ENCODE measurements around the gene FAM117A. TPM values are rescaled to one million over a fixed set of nuclear protein-coding genes. Genes with fewer than 3 reads are reported as not detected.

The FAM117A gene
- total and polyA plus RNA-seq, 10 of the 15 experiments (the other 5 are each of a cell fraction or from before 2014, with no cell fraction given) = 2.1 to 29.6 (median 20.0) TPM

- TF ChIP-seq ETV6 (conservative IDR thresholded peaks at IDR 0.05 in 1 of 2, IDR thresholded peaks at IDR 0.05 in 1 of 2; ENCODE audit: borderline replicate concordance in 1 of 2, low read depth in 1 of 2) (no peak), WRNIP1 (IDR thresholded peaks at IDR 0.05; ENCODE audit: borderline replicate concordance, low read depth, low read length) (no peak), ZBED1 (IDR thresholded peaks at IDR 0.05; ENCODE audit: borderline replicate concordance) (peak; percentile 44), NFXL1 (IDR thresholded peaks at IDR 0.05; ENCODE audit: borderline replicate concordance) (no peak), CHD2 (IDR thresholded peaks at IDR 0.05; ENCODE audit: borderline replicate concordance, low read depth, low read length) (no peak), IKZF2 (IDR thresholded peaks at IDR 0.05) (0 out of 4 replicates have a peak, but pooled peaks of 1 of the 2 experiments have one; percentile 21), ZZZ3 (IDR thresholded peaks at IDR 0.05; ENCODE audit: control insufficient read depth, insufficient read length, low read depth) (no peak), RUNX3 (IDR thresholded peaks at IDR 0.05; ENCODE audit: low read length) (no peak), ATF7 (IDR thresholded peaks at IDR 0.05; ENCODE audit: low read depth) (peak; percentile 87), RFX5 (IDR thresholded peaks at IDR 0.05; ENCODE audit: low read depth, low read length) (no peak), RCOR1 (conservative IDR thresholded peaks at IDR 0.05; ENCODE audit: low read depth, low read length) (no peak), TCF12 (IDR thresholded peaks at IDR 0.05; ENCODE audit: low read depth, low read length) (no peak), SUPT20H (IDR thresholded peaks at IDR 0.05; ENCODE audit: borderline replicate concordance, control insufficient read depth, low read depth, low read length) (no peak), ZNF24 (IDR thresholded peaks at IDR 0.05) (no peak), PAX8 (IDR thresholded peaks at IDR 0.05) (no peak), SIN3A (IDR thresholded peaks at IDR 0.05; ENCODE audit: low read depth, low read length) (no peak), SMAD5 (IDR thresholded peaks at IDR 0.05; ENCODE audit: low read depth) (no peak), SUZ12 (IDR thresholded peaks at IDR 0.05; ENCODE audit: unreplicated experiment) (no peak), LARP7 (IDR thresholded peaks at IDR 0.05) (no peak), PKNOX1 (IDR thresholded peaks at IDR 0.05) (no peak), RAD51 (IDR thresholded peaks at IDR 0.05) (no peak), CHD4 (IDR thresholded peaks at IDR 0.05) (no peak)
- TF ChIP-seq, protein P1, sequence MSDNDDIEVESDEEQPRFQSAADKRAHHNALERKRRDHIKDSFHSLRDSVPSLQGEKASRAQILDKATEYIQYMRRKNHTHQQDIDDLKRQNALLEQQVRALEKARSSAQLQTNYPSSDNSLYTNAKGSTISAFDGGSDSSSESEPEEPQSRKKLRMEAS (IDR thresholded peaks at IDR 0.05; ENCODE audit: low read depth, low read length) = 0 out of 2 replicates have a peak, but pooled peaks have one; percentile 23
- TF ChIP-seq, protein P2, sequence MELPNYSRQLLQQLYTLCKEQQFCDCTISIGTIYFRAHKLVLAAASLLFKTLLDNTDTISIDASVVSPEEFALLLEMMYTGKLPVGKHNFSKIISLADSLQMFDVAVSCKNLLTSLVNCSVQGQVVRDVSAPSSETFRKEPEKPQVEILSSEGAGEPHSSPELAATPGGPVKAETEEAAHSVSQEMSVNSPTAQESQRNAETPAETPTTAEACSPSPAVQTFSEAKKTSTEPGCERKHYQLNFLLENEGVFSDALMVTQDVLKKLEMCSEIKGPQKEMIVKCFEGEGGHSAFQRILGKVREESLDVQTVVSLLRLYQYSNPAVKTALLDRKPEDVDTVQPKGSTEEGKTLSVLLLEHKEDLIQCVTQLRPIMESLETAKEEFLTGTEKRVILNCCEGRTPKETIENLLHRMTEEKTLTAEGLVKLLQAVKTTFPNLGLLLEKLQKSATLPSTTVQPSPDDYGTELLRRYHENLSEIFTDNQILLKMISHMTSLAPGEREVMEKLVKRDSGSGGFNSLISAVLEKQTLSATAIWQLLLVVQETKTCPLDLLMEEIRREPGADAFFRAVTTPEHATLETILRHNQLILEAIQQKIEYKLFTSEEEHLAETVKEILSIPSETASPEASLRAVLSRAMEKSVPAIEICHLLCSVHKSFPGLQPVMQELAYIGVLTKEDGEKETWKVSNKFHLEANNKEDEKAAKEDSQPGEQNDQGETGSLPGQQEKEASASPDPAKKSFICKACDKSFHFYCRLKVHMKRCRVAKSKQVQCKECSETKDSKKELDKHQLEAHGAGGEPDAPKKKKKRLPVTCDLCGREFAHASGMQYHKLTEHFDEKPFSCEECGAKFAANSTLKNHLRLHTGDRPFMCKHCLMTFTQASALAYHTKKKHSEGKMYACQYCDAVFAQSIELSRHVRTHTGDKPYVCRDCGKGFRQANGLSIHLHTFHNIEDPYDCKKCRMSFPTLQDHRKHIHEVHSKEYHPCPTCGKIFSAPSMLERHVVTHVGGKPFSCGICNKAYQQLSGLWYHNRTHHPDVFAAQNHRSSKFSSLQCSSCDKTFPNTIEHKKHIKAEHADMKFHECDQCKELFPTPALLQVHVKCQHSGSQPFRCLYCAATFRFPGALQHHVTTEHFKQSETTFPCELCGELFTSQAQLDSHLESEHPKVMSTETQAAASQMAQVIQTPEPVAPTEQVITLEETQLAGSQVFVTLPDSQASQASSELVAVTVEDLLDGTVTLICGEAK (IDR thresholded peaks at IDR 0.05; ENCODE audit: borderline replicate concordance) = no peak
- TF ChIP-seq, protein P3, sequence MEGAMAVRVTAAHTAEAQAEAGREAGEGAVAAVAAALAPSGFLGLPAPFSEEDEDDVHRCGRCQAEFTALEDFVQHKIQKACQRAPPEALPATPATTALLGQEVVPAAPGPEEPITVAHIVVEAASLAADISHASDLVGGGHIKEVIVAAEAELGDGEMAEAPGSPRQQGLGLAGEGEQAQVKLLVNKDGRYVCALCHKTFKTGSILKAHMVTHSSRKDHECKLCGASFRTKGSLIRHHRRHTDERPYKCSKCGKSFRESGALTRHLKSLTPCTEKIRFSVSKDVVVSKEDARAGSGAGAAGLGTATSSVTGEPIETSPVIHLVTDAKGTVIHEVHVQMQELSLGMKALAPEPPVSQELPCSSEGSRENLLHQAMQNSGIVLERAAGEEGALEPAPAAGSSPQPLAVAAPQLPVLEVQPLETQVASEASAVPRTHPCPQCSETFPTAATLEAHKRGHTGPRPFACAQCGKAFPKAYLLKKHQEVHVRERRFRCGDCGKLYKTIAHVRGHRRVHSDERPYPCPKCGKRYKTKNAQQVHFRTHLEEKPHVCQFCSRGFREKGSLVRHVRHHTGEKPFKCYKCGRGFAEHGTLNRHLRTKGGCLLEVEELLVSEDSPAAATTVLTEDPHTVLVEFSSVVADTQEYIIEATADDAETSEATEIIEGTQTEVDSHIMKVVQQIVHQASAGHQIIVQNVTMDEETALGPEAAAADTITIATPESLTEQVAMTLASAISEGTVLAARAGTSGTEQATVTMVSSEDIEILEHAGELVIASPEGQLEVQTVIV (IDR thresholded peaks at IDR 0.05; ENCODE audit: borderline replicate concordance, partially characterized antibody) = no peak
These were observed 22.8 kb downstream of the FAM117A start (continued) for GRCh38 chr17:49741009-49741691.

All from GM12878 (cell line).